Small intestine (tissue), 7 donors: ENCODE data around the gene SYN1. TPM values are rescaled to one million over a fixed set of nuclear protein-coding genes. Genes with fewer than 3 reads are reported as not detected.

ENCODE experiments used
- DNase-seq, 2 donors: peaks; one replicate each; pipeline versions ENCODE4 v3.0.0 to v3.0.0-alpha.2; 2013
- FAIRE-seq: peaks from 2 replicates; lab custom pipeline; 2012; peaks lifted over from hg19 to GRCh38; lab: Jason Lieb, UNC
- H3K27ac ChIP-seq, 3 donors: one replicate each; pipeline ENCODE4 v1.5.1; 2013; ENCODE audit warnings: low read length in 2 of 3, mild to moderate bottlenecking in 2 of 3, control low read depth in 1 of 3, inconsistent platforms in 1 of 3, low read depth in 1 of 3, moderate library complexity in 1 of 3
- H3K27me3 ChIP-seq, 3 donors: one replicate each; pipeline ENCODE4 v1.6.1; 2013; ENCODE audit warnings: low read length in 3 of 3, inconsistent platforms in 1 of 3; ENCODE audit not compliant: control insufficient read depth in 3 of 3, insufficient read depth in 3 of 3
- H3K36me3 ChIP-seq, 3 donors: one replicate each; pipeline ENCODE4 v1.6.1; 2013; ENCODE audit warnings: low read length in 3 of 3, inconsistent platforms in 1 of 3, low read depth in 1 of 3, mild to moderate bottlenecking in 1 of 3, moderate library complexity in 1 of 3; ENCODE audit not compliant: control insufficient read depth in 3 of 3, insufficient read depth in 2 of 3
- H3K4me1 ChIP-seq, 3 donors: one replicate each; pipeline ENCODE4 v1.6.1; 2013; ENCODE audit warnings: low read length in 2 of 3, inconsistent platforms in 1 of 3, low read depth in 1 of 3, mild to moderate bottlenecking in 1 of 3, moderate library complexity in 1 of 3; ENCODE audit not compliant: control insufficient read depth in 3 of 3, insufficient read depth in 2 of 3
- H3K4me3 ChIP-seq, 3 donors: one replicate each; pipeline ENCODE4 v1.5.1; 2013; ENCODE audit warnings: low read length in 3 of 3, control low read depth in 1 of 3, inconsistent platforms in 1 of 3, low read depth in 1 of 3, mild to moderate bottlenecking in 1 of 3, moderate library complexity in 1 of 3
- H3K9me3 ChIP-seq, 2 donors: one replicate each; pipeline ENCODE4 v1.6.1; 2013; ENCODE audit warnings: low read depth in 1 of 2, low read length in 1 of 2; ENCODE audit not compliant: control insufficient read depth in 2 of 2, insufficient read depth in 1 of 2
- WGBS, 3 donors: extraction: QIAGEN DNeasy Blood & Tissue Kit; methylation state at CpG; one replicate each; pipeline ENCODE4 v1.1.7; 2013; 5-methylcytosine and 5-hydroxymethylcytosine counted together
- polyA plus RNA-seq, 4 donors: library from polyadenylated mRNA; stranded (reverse) in 3 of 4; unstranded in 1 of 4; fragments of 200-250 nt in 3 of 4; fragments of 120-200 nt in 1 of 4; gene quantifications; one replicate each; pipeline versions ENCODE4 v1.2.1 to v1.2.3, GENCODE V29; 2013
- donor health status: healthy with polysubstance abuse.
- donor health status: control.
- donor health status: control.
- donor health status: Bipolar disorder and iron deficiency.
- donor health status: healthy.

SYN1 gene
- polyA plus RNA-seq, 4 donors = 0.27 to 3.0 (median 1.3) TPM; not detected in 1

DNA sequence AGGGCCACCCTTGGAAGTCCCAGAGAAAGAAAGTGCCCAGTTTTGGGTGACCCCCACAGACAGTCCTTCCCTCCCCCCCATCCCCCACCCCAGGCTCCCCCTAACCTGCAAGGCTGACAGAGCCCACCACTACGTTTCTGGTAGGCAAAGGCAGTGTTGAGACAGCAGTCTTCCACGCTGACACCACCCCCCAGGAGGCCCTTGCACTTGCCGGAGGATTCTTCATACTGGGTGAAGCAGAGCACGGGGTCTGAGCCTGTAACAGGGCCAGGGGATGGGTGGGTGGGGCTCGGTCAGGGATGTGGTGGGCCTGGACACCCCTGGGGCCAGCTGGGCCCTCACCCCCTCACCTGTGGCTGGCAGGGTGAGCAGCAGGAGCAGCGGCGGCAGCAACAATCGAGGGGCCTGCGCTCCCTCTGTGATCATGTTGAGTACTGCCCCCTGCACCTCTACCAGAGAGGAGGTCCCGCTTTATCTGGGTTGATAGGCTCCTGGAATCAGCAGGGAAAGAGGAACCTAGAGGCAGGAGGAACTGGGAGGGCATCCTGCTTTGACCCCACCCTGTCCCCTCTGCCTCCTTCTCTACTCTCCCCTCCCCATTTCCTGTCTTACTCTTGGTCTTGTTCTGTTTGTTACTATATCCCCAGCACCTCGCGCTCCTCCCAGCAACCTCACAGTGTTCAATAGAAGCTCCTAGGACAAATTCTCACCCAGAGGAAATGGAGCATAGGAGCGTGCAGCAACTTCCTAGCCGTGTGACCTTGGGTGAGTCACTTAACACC lies 10.0 kb upstream of the SYN1 start, which contains the start of gene CFP:
CFP (minus strand) TSS at position 512 of the 782 bp plus-strand sequence; CDS start at position 426, 86 bp downstream.
- no peak for FAIRE-seq
- no peaks in the 10 kb centered on the region for H3K36me3 ChIP-seq
- H3K9me3 ChIP-seq = no peaks in the 10 kb centered on the region
- WGBS, 3 donors = 49 to 72% (median 66%) methylated on average over 7 to 14 of the region's 14 CpGs
- H3K4me3 ChIP-seq = no peak within 1 kb of the TSS
- DNase-seq = no peak
- H3K4me1 ChIP-seq = no peaks in the 10 kb centered on the region
- H3K27ac ChIP-seq = no peak within 1 kb of the TSS
- H3K27me3 ChIP-seq = no peaks in the 10 kb centered on the region

DNA sequence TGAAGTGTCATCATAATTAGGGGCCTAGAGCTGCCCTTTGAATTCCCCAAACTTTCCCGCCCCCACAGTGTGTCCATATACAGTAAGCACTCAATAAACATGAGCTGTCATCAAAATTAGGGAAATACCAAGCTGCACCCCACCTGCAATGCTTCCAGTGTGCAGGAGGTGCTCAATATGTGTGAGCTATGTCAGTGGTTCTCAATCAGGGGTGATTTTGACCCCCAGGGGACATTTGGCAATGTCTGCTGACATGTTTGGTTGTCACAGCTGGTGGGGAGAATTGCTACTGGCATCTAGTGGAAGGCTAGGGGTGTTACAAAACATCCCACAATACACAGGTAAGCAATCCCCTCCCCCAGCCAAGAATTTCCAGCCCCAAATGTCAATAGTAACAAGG lies 9.3 kb upstream of the SYN1 start:
- H3K9me3 ChIP-seq = no peaks in the 10 kb centered on the region
- no peaks in the 10 kb centered on the region for H3K36me3 ChIP-seq
- peaks cover 0 to 2% (median 0%) of the 10 kb centered on the region in 3 donors for H3K27me3 ChIP-seq
- 65 to 100% (median 88%) methylated on average over 1 of the region's 1 CpG for WGBS, 3 donors
- no peaks in the 10 kb centered on the region for H3K4me1 ChIP-seq
- no peak overlapping the region for H3K4me3 ChIP-seq
- DNase-seq (no peak), FAIRE-seq (no peak)
- no peak overlapping the region for H3K27ac ChIP-seq

GRCh38 chrX:47625365-47625764 lies 5.7 kb upstream of the SYN1 start:
- no peak overlapping the region for H3K27ac ChIP-seq

DNA sequence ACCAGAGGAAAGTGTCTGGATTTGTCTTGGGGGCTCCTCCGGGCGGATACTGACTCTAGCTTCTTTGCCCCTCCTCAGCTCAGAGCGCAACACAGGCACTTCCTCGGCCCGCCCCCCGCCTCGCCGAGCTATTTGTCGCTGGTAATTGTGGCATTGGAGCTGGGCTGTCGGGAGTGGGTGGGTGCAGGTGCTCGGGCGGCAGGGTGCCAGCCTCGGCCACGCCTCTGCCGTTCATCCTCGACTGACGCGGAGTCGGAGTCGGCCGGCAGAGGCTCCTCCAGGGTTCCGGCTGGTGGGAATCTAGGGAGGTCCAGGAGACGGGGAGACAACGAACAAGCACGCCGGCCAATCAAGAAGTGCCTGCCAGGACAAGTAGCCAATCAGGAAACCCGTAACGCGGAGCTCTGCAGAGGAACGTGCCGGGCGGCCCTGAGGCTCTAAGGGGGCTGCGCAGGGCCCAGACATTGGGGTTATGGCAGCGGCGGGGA lies 3.9 kb upstream of the SYN1 start:
- H3K9me3 ChIP-seq = no peaks in the 10 kb centered on the region
- FAIRE-seq (no peak), DNase-seq (peak; percentile 11 to 59)
- peak overlapping the region in 2 of 3 donors; percentile 9 to 23 for H3K4me3 ChIP-seq
- no peak overlapping the region for H3K27ac ChIP-seq
- peaks cover 0 to 17% (median 0%) of the 10 kb centered on the region in 3 donors for H3K27me3 ChIP-seq
- no peaks in the 10 kb centered on the region for H3K36me3 ChIP-seq
- no peaks in the 10 kb centered on the region for H3K4me1 ChIP-seq
- 1 to 44% (median 4%) methylated on average over 24 to 35 of the region's 35 CpGs for WGBS, 3 donors

More at GRCh38 chrX:47625365-47625764, 5.7 kb upstream of the SYN1 start:
- WGBS, 3 donors = 79 to 91% (median 81%) methylated on average over 2 of the region's 2 CpGs
- no peaks in the 10 kb centered on the region for H3K9me3 ChIP-seq
- no peak overlapping the region for H3K4me3 ChIP-seq
- peaks cover 0 to 12% (median 0%) of the 10 kb centered on the region in 3 donors for H3K27me3 ChIP-seq
- FAIRE-seq (no peak), DNase-seq (no peak)
- H3K36me3 ChIP-seq = no peaks in the 10 kb centered on the region
- H3K4me1 ChIP-seq = no peaks in the 10 kb centered on the region

GRCh38 chrX:47621851-47622250 lies 2.2 kb upstream of the SYN1 start:
- WGBS, 3 donors = 81 to 87% (median 84%) methylated on average over 6 of the region's 6 CpGs
- DNase-seq = no peak

DNA sequence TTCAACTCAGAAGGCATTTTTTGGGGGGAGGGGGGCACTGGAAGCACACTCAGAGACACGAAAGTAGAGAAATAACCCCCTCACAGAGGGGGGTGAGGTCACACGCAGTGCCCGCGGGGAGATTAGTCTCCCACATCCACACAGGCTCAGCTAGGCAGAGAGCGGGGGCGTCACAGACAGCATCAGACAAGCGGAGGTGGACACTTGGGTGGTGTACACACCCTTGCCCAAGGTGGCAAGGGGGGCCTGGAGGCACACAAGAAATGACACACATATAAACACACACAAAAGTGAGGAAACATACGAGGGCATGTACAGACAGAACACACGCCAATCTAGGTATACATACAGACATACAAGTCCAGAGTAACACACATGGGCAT lies 637 bp upstream of the SYN1 start:
- 54 to 70% (median 59%) methylated on average over 9 of the region's 9 CpGs for WGBS, 3 donors
- DNase-seq = no peak
- Histone ChIP-seq H3K9me3 (no peaks in the 10 kb centered on the region), H3K27ac (no peak overlapping the region), H3K27me3 (peaks cover 0 to 19% (median 0%) of the 10 kb centered on the region in 3 donors), H3K4me3 (no peak overlapping the region), H3K4me1 (no peaks in the 10 kb centered on the region), H3K36me3 (no peaks in the 10 kb centered on the region)
- no peak for FAIRE-seq

More at GRCh38 chrX:47621851-47622250, 2.2 kb upstream of the SYN1 start:
- no peaks in the 10 kb centered on the region for H3K9me3 ChIP-seq
- peaks cover 0 to 19% (median 0%) of the 10 kb centered on the region in 3 donors for H3K27me3 ChIP-seq
- no peaks in the 10 kb centered on the region for H3K36me3 ChIP-seq
- H3K4me3 ChIP-seq = no peak overlapping the region
- no peak overlapping the region for H3K27ac ChIP-seq
- no peak for FAIRE-seq
- H3K4me1 ChIP-seq = no peaks in the 10 kb centered on the region

- Histone ChIP-seq H3K27ac (no peak overlapping the region), H3K27me3 (peaks cover 0 to 18% (median 0%) of the 10 kb centered on the region in 3 donors), H3K36me3 (no peaks in the 10 kb centered on the region), H3K4me1 (no peaks in the 10 kb centered on the region), H3K9me3 (no peaks in the 10 kb centered on the region), H3K4me3 (no peak overlapping the region)
- 31 to 60% (median 48%) methylated on average over 22 to 32 of the region's 32 CpGs for WGBS, 3 donors
- DNase-seq (no peak), FAIRE-seq (no peak)
Observed at GRCh38 chrX:47618923-47619485, 653 bp downstream of the SYN1 start.

DNA sequence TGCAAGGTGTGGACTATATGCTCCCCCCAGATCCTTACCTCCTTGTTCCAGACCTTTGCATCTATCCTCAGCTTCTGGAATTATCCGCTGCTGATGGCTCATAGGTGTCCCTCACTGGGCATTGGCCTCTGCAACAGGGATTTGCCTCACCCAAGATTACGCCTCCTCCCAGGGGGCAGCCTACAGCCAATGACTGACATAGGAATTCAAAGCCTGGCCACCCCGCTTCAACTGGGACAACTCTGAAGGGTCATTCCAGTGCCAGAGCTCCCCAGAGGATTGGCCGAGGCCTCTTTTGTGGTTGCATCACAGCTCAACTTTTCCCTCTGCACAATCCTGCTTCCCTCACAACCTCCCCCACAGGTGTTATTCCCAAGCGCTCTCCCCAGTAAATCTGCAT lies 5.0 kb downstream of the SYN1 start:
- Histone ChIP-seq H3K9me3 (no peaks in the 10 kb centered on the region), H3K27ac (no peak overlapping the region), H3K4me1 (no peaks in the 10 kb centered on the region), H3K27me3 (peaks cover 0 to 8% (median 0%) of the 10 kb centered on the region in 3 donors), H3K4me3 (no peak overlapping the region), H3K36me3 (no peaks in the 10 kb centered on the region)
- DNase-seq = no peak
- FAIRE-seq = no peak
- 69 to 85% (median 81%) methylated on average over 5 of the region's 5 CpGs for WGBS, 3 donors
